ENCODE data around the gene MXRA7.

The MXRA7 gene

GRCh38 chr17:76691379-76692191, 19.2 kb downstream of the MXRA7 start:
- peak; percentile 28 for DNase-seq

- DNase-seq = no peak
Measured at GRCh38 chr17:76690596-76691280, 20.0 kb downstream of the MXRA7 start.

- no peak for DNase-seq
Measured at GRCh38 chr17:76689859-76690258, 20.9 kb downstream of the MXRA7 start.

- no peak for DNase-seq
Measured at GRCh38 chr17:76688165-76688622, 22.6 kb downstream of the MXRA7 start.

- DNase-seq = no peak
Measured at GRCh38 chr17:76687298-76688164, 23.2 kb downstream of the MXRA7 start.

- no peak for DNase-seq
Measured at GRCh38 chr17:76686538-76687297, 24.0 kb downstream of the MXRA7 start.

GRCh38 chr17:76685846-76686245, 24.9 kb downstream of the MXRA7 start:
- DNase-seq = no peak

GRCh38 chr17:76685366-76685765, 25.4 kb downstream of the MXRA7 start:
- no peak for DNase-seq

- no peak for DNase-seq
Measured at GRCh38 chr17:76684756-76685155, 26.0 kb downstream of the MXRA7 start.

GRCh38 chr17:76683921-76684745, 26.6 kb downstream of the MXRA7 start:
- DNase-seq = no peak

GRCh38 chr17:76683011-76683755, 27.6 kb downstream of the MXRA7 start:
- no peak for DNase-seq

- no peak for DNase-seq
Measured at GRCh38 chr17:76682296-76682695, 28.5 kb downstream of the MXRA7 start.

- DNase-seq = peak; percentile 77
Measured at GRCh38 chr17:76681222-76682137, 29.3 kb downstream of the MXRA7 start.

- no peak for DNase-seq
Measured at GRCh38 chr17:76679239-76679638, 31.5 kb downstream of the MXRA7 start.

- DNase-seq = no peak
Measured at GRCh38 chr17:76678330-76678729, 32.4 kb downstream of the MXRA7 start.

- DNase-seq = no peak
Measured at GRCh38 chr17:76677406-76677805, 33.4 kb downstream of the MXRA7 start.

GRCh38 chr17:76676629-76677028, 34.1 kb downstream of the MXRA7 start:
- DNase-seq = no peak

- no peak for DNase-seq
Measured at GRCh38 chr17:76675648-76676047, 35.1 kb downstream of the MXRA7 start.

GRCh38 chr17:76674600-76674999, 36.2 kb downstream of the MXRA7 start:
- no peak for DNase-seq

GRCh38 chr17:76673729-76674128, 37.0 kb downstream of the MXRA7 start:
- DNase-seq = no peak

All from NCI-H146 (cell line).